ENCODE data around the gene RER1.
A peak's percentile ranks its signal among the peaks of the same experiment; 100 is the strongest.

RER1 gene

GRCh38 chr1:2408456-2408855, 16.8 kb downstream of the RER1 start:
- ATAC-seq: no peak

- ATAC-seq: no peak
Measured at GRCh38 chr1:2408859-2409276, 17.2 kb downstream of the RER1 start.

GRCh38 chr1:2409745-2410144, 18.1 kb downstream of the RER1 start:
- no peak for ATAC-seq

DNA sequence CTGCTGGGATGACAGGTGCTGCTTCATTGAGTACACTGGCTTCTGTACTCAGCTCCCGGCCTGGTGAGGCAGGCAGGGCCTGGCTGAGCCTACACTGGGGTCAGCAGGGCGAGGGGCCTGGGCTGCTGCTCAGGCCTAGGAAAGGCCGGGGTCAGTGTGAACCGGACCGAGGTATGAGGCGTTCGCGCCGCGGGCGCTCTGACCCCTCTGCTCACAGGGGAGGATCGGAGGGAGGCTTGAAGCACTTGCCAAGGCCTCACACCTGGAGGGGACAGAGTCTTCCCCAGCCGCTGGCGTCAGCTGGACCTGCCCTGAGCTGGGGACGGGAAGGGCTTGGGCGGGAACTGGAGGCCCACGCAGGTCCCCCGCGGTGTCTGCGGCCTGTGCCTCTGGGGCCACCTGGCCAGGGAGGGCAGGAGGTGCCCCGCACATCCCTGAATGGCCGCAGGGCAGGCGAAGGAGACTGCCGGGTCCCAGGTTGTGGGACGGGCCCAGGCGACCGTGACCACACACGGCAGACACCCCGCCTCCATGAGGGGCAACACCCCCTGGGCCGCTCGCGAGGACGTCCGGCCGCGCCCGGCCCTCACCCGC, 20.3 kb downstream of the RER1 start:
- peak; percentile 25 to 32 for ATAC-seq

DNA sequence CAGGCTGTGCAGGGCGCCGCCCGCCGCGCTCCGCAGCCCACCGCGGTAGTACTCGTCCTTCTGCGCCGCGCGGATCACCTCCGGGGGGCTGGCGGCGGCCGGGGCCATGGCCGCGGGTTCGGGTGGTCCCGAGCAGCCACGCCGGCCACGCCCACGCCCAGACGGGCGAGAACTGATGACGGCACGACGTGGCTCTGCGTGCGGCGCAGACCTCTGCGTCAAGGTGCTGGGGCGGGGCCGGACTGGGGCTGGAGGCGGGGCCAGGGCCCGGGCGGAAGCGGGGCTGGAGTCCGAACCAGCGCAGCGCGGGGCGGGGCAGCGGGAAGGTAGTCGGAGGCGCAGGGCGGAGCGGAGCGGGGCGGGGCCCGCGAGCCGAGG, 20.7 kb downstream of the RER1 start, which contains the start of gene PEX10:
Gene PEX10 (minus strand): TSS at position 170 of the 378 bp plus-strand sequence. CDS start 62 bp downstream, at position 108.
- peak; percentile 89 to 93 for ATAC-seq

- ATAC-seq: peak; percentile 30 to 34
Measured at GRCh38 chr1:2412773-2413494, 21.3 kb downstream of the RER1 start.

- ATAC-seq: no peak
Measured at GRCh38 chr1:2413495-2414296, 22.1 kb downstream of the RER1 start.

DNA sequence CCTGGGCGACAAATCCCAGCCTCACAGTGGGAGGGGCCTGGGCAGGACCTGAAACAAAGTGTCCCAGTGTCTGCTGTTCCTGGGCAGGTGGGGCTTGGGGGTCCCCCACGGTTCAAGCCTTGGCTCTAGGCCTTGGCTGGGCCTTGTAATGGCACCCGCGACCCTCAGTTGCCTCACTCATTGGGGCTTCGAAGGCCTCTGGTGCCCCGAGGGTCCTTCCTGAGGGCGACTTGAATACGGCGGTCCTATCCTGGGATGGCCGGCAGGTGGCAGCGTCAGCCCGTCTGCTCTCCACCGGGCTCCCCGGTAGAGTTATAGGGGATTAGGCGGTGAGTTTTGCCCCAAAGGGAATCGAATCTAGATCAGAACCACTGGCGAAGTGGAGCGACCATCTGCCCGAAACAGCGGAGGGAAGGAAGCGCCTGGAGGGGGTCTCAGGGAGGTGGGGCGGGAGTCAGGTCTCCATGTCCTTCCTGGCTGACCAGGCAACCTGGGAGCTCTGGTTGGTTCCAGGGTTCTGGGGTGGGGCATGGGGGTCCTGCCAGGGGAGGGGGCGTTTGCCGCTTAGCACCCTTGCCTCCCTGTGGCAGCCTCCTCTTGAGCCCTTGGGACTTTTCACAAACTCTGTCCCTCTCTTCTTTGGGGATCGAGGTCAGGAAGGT, 22.8 kb downstream of the RER1 start:
- peak in 1 of 2 donors; percentile 25 for ATAC-seq

- ATAC-seq: no peak
Measured at GRCh38 chr1:2415337-2415736, 23.7 kb downstream of the RER1 start.

DNA sequence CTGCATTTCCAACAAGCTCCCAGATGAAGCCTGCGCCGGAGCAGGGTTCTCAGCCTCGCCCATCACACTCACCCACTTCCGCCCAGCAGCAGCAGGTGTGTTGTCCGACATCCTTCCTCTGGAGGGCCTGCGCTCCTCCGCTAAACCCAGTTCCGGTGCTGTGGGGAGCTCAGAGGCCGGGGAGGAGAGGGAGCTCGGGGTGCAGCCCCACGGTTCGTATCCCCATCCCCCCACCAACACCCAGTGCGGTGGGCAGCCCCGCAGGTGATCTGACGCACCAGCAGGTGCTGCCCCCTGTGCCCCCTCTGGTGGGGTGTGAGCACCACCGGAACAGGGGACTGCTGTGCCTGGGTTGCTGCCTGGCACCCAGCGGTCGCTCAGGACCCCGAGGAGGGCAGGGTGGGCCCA, 24.2 kb downstream of the RER1 start:
- ATAC-seq: peak in 1 of 2 donors; percentile 15

DNA sequence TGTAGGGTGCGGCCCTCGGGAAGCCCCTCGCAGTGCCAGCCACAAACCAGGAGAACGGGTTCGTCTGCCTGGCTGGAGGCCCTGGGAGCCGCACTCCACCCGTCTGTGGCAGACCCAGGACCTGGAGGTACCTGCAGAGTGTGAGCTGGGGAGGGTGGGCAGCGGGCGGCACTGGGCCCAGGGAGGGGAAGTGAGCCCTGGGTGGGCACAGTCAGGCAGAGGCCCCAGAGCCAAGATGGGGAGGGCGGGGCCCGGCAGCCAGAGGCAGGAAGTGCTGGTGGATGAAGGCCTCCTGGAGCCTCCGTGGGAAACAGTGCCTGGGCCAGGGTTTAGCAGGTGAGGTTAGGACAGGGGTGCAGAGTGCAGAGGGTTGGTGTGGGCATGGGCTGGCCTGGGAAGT, 24.8 kb downstream of the RER1 start:
- ATAC-seq: no peak

DNA sequence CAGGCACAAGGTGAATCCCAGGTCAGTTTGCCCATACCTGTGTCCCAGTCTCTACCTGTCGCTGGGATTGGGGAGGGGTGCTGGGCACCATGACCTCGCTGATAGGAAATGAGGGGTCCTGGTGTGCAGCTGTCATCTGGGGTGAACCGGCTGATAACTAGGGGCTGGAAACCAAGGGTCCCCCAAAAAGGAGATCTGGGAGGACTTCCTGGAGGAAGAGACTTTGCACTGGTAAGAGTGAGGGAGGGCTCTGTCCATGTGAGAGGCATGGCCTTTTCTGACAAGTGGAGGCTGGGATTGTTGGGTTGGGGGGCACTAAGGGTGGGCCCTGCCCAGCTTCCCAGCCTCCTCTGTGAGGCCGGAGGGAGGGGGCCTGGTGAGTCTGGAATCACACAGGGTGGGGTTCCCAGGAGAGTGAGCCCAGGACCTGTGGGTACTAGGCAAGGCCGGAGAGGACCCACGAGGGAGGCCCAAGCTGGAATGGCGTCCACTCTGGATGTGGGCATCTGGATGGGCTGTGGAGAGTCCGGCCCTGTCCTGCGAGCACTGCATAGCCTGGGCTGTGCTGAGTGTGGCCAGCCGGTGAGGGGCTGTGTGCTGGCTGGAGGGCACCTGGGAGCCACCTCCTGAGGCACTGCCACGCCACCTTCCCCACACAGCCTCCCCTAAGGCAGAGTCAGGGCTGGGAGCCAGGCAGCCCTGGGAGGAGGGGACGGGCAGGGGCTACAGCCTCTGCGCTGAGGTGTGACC, 25.6 kb downstream of the RER1 start:
- no peak for ATAC-seq

DNA sequence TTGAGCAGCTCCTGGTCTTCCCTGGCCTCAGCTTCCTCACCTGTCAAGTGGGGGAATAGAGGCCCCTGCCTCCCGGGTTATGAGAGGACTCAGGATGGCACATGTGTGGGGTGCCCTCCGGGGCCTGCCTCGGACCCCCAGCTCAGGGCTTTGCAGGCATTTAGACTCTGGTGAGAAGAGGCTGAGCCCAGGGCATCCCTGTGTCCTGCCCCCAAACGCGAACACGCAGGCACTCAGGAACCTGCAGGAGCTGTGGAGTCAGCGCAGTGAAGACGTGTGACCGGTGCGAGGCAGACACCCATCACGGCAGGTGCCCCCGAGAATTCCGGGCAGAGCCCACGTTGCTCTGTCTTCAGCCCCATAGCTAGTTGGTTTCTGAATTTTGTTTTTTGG, 26.2 kb downstream of the RER1 start:
- no peak for ATAC-seq

- no peak for ATAC-seq
Measured at GRCh38 chr1:2418791-2419320, 27.2 kb downstream of the RER1 start.

DNA sequence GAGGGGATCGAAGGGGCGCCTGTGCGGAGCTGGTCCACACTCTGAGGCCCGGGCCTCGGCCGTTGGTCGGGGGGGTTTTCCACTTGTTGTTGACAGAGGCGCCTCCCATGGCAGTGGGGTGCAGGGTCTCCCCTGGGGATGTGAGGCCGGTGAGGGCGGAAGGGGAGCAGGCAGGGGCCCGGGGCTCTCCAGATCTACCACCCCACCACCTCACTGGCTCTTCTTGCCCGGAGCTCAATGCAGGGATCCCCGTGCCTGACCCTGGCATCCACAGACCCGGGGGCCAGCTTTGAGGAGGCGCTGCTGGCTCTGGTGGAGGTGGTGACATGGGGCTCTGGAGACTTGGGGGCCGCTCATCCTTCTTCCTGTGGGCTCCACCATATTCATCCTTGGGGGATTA, 27.8 kb downstream of the RER1 start:
- no peak for ATAC-seq

GRCh38 chr1:2422523-2422922, 30.9 kb downstream of the RER1 start:
- no peak for ATAC-seq

DNA sequence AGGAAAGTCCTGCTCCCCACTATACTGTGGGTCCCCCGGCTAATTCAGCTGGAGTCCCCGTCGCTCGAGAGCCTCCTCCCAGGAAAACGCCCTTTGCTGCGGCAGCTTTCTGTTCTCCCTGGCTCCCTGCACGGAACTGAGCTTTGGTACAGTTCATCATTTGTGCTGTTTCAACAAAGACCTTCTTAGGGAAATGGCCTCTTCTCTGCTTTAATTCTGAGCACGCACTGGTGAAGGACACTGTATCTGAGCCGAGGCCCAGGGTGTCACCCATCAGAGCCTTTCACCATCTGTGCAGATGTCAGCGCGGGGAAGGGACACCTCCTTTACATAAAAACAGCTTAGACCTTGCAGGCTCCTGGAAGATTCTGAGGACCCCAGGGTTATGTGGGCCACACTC, 34.3 kb downstream of the RER1 start:
- no peak for ATAC-seq

DNA sequence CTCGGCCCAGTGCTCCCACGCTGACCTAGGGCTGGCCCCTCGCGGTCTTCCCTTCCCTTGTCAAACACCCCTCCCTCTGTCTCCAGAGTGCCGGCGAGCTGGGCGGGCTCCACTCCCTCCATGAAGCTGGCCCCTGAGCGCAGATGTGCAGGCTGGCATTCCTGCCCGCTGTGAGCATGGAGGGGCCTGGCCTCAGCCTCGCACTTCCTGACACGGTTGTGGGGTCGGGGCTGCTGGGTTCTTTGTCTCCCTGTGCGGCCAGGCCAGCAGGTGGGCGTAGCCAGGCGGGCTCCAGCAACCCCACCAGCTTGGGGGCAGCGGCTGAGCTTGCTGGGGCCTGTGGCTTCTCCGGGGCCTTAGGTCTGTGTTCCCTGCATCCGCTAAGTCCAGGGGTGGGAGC, 34.9 kb downstream of the RER1 start:
- ATAC-seq: no peak

- no peak for ATAC-seq
Measured at GRCh38 chr1:2427051-2427450, 35.4 kb downstream of the RER1 start.

DNA sequence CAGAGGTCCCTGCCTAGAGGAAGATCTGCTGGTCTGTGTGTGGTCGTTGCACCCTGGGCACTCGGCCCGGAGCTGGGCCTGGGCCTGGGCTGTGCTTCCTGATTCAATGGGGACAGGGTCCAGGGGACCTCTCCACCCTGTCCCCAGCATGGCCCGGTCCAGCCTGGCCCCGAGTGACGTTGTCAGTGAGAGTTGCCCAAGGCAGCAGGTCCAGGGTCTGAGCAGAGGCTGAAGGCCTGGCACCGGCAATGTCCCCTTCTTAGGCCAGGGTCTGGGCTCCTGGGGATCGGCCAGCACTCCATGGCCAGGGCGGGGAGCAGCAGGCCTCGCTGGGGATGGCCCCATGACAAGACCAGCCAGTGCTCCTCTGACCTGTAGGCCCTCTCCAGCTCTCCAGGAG, 36.3 kb downstream of the RER1 start:
- ATAC-seq: no peak

DNA sequence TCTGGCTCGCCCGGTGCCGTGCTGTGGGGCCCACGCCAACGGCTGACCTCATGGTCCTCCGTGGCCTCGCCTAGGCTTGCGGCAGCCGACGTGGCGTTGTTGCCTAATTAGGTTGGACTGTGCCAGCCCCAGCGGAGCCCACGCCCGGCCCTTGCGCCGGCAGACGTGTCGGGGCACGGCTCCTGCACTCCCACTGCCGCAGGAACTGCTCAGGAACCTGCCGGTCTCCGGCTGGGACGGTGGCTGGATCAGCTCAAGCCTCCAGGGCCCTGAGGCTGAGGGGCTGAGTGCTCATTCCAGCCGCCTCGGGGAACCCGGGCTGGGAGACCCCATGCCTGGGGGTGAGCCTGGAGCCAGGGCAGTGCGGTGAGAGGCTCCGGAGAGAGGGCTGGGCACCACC, 36.8 kb downstream of the RER1 start:
- ATAC-seq: no peak
